K562 (cell line): Measurements from ENCODE around the gene FARP1.

Experiments
- CEBPZ ChIP-seq: fragments of 150-350 bp; IDR thresholded peaks from 2 replicates; pipeline ENCODE4 v1.6.1; 2014; ENCODE audit warnings: low read depth, mild to moderate bottlenecking, low read length, borderline replicate concordance
- CTCF ChIP-seq, 3 experiments: IDR thresholded peaks in 2 of 3; conservative IDR thresholded peaks in 1 of 3; 2 replicates each; pipeline ENCODE4 v1.5.1; 2011 to 2012; ENCODE audit warnings: low read length in 3 of 3, mild to moderate bottlenecking in 3 of 3, control low read depth in 2 of 3, improper control_type of control experiment in 1 of 3, inconsistent platforms in 1 of 3, low read depth in 1 of 3, mixed read lengths in 1 of 3, moderate library complexity in 1 of 3; ENCODE audit not compliant: insufficient read depth in 2 of 3
- FOXK1 ChIP-seq: sonication (generic); formaldehyde crosslinking; IDR thresholded peaks from 2 replicates; pipeline ENCODE4 v1.8.0; 2022; ENCODE audit warnings: missing genetic modification reagents, mild to moderate bottlenecking, borderline replicate concordance
- GTF2B ChIP-seq: IDR thresholded peaks from 2 replicates; pipeline ENCODE4 v1.6.1; 2011; ENCODE audit not compliant: insufficient read length; ENCODE audit errors: extremely low read depth
- JUND ChIP-seq, 2 experiments: IDR thresholded peaks; 2 replicates in 1 of 2; 3 replicates in 1 of 2; pipeline ENCODE4 v1.6.1; 2011; ENCODE audit warnings: borderline replicate concordance in 2 of 2, low read depth in 2 of 2, low read length in 2 of 2, improper control_type of control experiment in 1 of 2, missing biosample characterization in 1 of 2, missing genetic modification characterization in 1 of 2, missing genetic modification reagents in 1 of 2
- MLX ChIP-seq, 2 experiments: fragments of 450-650 bp in 1 of 2; sonication (generic) in 1 of 2; formaldehyde crosslinking; conservative IDR thresholded peaks; 2 replicates each; pipeline versions ENCODE4 v1.4.0 to v1.8.1; 2020 to 2022; ENCODE audit warnings: mild to moderate bottlenecking in 1 of 2, missing genetic modification reagents in 1 of 2
- NFRKB ChIP-seq: fragments of 450-650 bp; IDR thresholded peaks from 2 replicates; pipeline ENCODE4 v1.6.1; 2016; ENCODE audit warnings: low read depth
- POLR2AphosphoS5 ChIP-seq: IDR thresholded peaks from 2 replicates; pipeline ENCODE4 v1.6.1; 2011; ENCODE audit warnings: mild to moderate bottlenecking, low read depth, low read length, moderate library complexity; ENCODE audit not compliant: control insufficient read depth, insufficient read depth
- TARDBP ChIP-seq: fragments of 450-650 bp; IDR thresholded peaks from 2 replicates; pipeline ENCODE4 v1.6.1; 2016
- TEAD4 ChIP-seq, 2 experiments: sonication (generic) in 1 of 2; formaldehyde crosslinking in 1 of 2; IDR thresholded peaks; 2 replicates each; pipeline versions ENCODE4 v1.6.1 to v1.8.0; 2012 to 2022; ENCODE audit warnings: borderline replicate concordance in 1 of 2, inconsistent platforms in 1 of 2, low read length in 1 of 2, mild to moderate bottlenecking in 1 of 2, missing genetic modification reagents in 1 of 2
- TRIM24 ChIP-seq, 2 experiments: fragments of 450-650 bp; IDR thresholded peaks; 2 replicates each; pipeline ENCODE4 v1.6.1; 2016
- USF1 ChIP-seq: sonication (generic); formaldehyde crosslinking; IDR thresholded peaks from 2 replicates; pipeline ENCODE4 v1.9.0; 2022; ENCODE audit warnings: mild to moderate bottlenecking, missing genetic modification reagents
- ZBTB1 ChIP-seq: sonication (generic); formaldehyde crosslinking; IDR thresholded peaks from 2 replicates; pipeline ENCODE4 v1.8.1; 2023; ENCODE audit warnings: missing genetic modification reagents, low read depth, mild to moderate bottlenecking, borderline replicate concordance
- ZNF780A ChIP-seq: fragments of 250-450 bp; sonication (Bioruptor Pico); IDR thresholded peaks from 2 replicates; pipeline ENCODE4 v1.5.0; 2021; ENCODE audit warnings: mild to moderate bottlenecking

- TF ChIP-seq TEAD4 (IDR thresholded peaks at IDR 0.05; ENCODE audit: low read length) (no peak), TEAD4 (CRISPR knock-in tag; IDR thresholded peaks at IDR 0.05; ENCODE audit: borderline replicate concordance) (no peak), GTF2B (no peak), ZBTB1 (CRISPR knock-in tag) (no peak), CTCF (IDR thresholded peaks at IDR 0.05 in 2 of 3, conservative IDR thresholded peaks at IDR 0.05 in 1 of 3; ENCODE audit: insufficient read depth in 2 of 3, low read depth in 1 of 3, low read length in 3 of 3) (no peak), CEBPZ (no peak), NFRKB (no peak), TRIM24 (IDR thresholded peaks at IDR 0.05) (no peak), ZNF780A (CRISPR knock-in tag) (no peak), MLX (CRISPR knock-in tag; conservative IDR thresholded peaks at IDR 0.05) (no peak), USF1 (CRISPR knock-in tag) (no peak), POLR2AphosphoS5 (no peak), FOXK1 (CRISPR knock-in tag) (no peak), JUND (IDR thresholded peaks at IDR 0.05; ENCODE audit: borderline replicate concordance, low read depth, low read length) (no peak), JUND (tag; IDR thresholded peaks at IDR 0.05; ENCODE audit: borderline replicate concordance, low read depth, low read length) (no peak), TARDBP (no peak)
Measured at GRCh38 chr13:98342953-98343352, 200.1 kb downstream of the FARP1 start.
